HG03095 (cell line): ENCODE data around the gene GOLGA6A.
A peak's percentile ranks its signal among the peaks of the same experiment; 100 is the strongest.
"Not testable (repeated sequence)": the region's sequence is repeated elsewhere in the genome, so short reads cannot be mapped to it uniquely, and the experiment has no call there.

Source experiments
- ATAC-seq: cut with Tn5 transposase; IDR thresholded peaks from one replicate; pipeline ENCODE4 v1.9.1; 2021; ENCODE audit warnings: moderate library complexity; ENCODE audit not compliant: unreplicated experiment

Gene GOLGA6A

GRCh38 chr15:74108611-74109010 lies 26.3 kb upstream of the GOLGA6A start:
- ATAC-seq = not testable (repeated sequence)

GRCh38 chr15:74108111-74108510 lies 25.8 kb upstream of the GOLGA6A start:
- no peak for ATAC-seq

- peak; percentile 88 for ATAC-seq
Observed at GRCh38 chr15:74099963-74100733, 17.8 kb upstream of the GOLGA6A start.

- not testable (repeated sequence) for ATAC-seq
Observed at GRCh38 chr15:74096753-74097474, 14.6 kb upstream of the GOLGA6A start.

- ATAC-seq = not testable (repeated sequence)
Observed at GRCh38 chr15:74095610-74096009, 13.3 kb upstream of the GOLGA6A start.

- ATAC-seq = not testable (repeated sequence)
Observed at GRCh38 chr15:74094567-74094966, 12.2 kb upstream of the GOLGA6A start.

GRCh38 chr15:74075781-74076180 lies 6.6 kb downstream of the GOLGA6A start:
- ATAC-seq = not testable (repeated sequence)

GRCh38 chr15:74072614-74073337 lies 9.6 kb downstream of the GOLGA6A start:
- not testable (repeated sequence) for ATAC-seq

- not testable (repeated sequence) for ATAC-seq
Observed at GRCh38 chr15:74072132-74072531, 10.2 kb downstream of the GOLGA6A start.

- ATAC-seq = not testable (repeated sequence)
Observed at GRCh38 chr15:74071645-74072044, 10.7 kb downstream of the GOLGA6A start.

GRCh38 chr15:74065684-74066411 lies 16.5 kb downstream of the GOLGA6A start:
- ATAC-seq = not testable (repeated sequence)

GRCh38 chr15:74064822-74065221 lies 17.5 kb downstream of the GOLGA6A start:
- not testable (repeated sequence) for ATAC-seq

- ATAC-seq = not testable (repeated sequence)
Observed at GRCh38 chr15:74064183-74064582, 18.2 kb downstream of the GOLGA6A start.

- not testable (repeated sequence) for ATAC-seq
Observed at GRCh38 chr15:74063425-74064146, 18.8 kb downstream of the GOLGA6A start.

GRCh38 chr15:74062671-74063070 lies 19.7 kb downstream of the GOLGA6A start:
- ATAC-seq = no peak

GRCh38 chr15:74062236-74062635 lies 20.1 kb downstream of the GOLGA6A start:
- ATAC-seq = no peak

- ATAC-seq = no peak
Observed at GRCh38 chr15:74060251-74060650, 22.1 kb downstream of the GOLGA6A start.

GRCh38 chr15:74059050-74059833 lies 23.1 kb downstream of the GOLGA6A start:
- ATAC-seq = not testable (repeated sequence)

- not testable (repeated sequence) for ATAC-seq
Observed at GRCh38 chr15:74056330-74056729, 26.0 kb downstream of the GOLGA6A start.
